ENCODE measurements around the gene UBAC2.
"Not testable (repeated sequence)": the region's sequence is repeated elsewhere in the genome, so short reads cannot be mapped to it uniquely, and the experiment has no call there.

DNA sequence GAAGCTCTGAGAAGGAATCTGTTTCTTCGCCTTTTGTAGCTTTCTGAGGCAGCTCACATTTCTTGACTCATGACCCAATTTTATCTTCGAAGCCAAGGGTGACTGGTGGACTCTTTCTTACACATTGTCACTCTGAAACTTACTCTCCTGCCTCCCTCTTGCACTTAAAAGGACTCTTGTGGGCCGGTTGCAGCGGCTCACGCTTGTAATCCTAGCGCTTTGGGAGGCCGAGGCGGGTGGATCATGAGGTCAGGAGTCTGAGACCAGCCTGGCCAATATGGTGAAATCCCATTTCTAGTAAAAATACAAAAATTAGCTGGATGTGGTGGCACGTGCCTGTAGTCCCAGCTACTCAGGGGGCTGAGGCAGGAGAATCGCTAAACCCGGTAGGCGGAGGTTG, 29.9 kb downstream of the UBAC2 start:
- TF ChIP-seq, protein P1, sequence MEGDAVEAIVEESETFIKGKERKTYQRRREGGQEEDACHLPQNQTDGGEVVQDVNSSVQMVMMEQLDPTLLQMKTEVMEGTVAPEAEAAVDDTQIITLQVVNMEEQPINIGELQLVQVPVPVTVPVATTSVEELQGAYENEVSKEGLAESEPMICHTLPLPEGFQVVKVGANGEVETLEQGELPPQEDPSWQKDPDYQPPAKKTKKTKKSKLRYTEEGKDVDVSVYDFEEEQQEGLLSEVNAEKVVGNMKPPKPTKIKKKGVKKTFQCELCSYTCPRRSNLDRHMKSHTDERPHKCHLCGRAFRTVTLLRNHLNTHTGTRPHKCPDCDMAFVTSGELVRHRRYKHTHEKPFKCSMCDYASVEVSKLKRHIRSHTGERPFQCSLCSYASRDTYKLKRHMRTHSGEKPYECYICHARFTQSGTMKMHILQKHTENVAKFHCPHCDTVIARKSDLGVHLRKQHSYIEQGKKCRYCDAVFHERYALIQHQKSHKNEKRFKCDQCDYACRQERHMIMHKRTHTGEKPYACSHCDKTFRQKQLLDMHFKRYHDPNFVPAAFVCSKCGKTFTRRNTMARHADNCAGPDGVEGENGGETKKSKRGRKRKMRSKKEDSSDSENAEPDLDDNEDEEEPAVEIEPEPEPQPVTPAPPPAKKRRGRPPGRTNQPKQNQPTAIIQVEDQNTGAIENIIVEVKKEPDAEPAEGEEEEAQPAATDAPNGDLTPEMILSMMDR (conservative IDR thresholded peaks at IDR 0.05; ENCODE audit: low read length), result not testable (repeated sequence)
- not testable (repeated sequence) for TF ChIP-seq EZH2phosphoT487 (IDR thresholded peaks at IDR 0.05; ENCODE audit: borderline replicate concordance, low read depth, low read length)

Data from OCI-LY7 (cell line).